ENCODE results near the gene XIRP1. TPM values are rescaled to one million over a fixed set of nuclear protein-coding genes. Genes with fewer than 3 reads are reported as not detected.
"Not testable (repeated sequence)": the region's sequence is repeated elsewhere in the genome, so short reads cannot be mapped to it uniquely, and the experiment has no call there.

The XIRP1 gene, protein sequence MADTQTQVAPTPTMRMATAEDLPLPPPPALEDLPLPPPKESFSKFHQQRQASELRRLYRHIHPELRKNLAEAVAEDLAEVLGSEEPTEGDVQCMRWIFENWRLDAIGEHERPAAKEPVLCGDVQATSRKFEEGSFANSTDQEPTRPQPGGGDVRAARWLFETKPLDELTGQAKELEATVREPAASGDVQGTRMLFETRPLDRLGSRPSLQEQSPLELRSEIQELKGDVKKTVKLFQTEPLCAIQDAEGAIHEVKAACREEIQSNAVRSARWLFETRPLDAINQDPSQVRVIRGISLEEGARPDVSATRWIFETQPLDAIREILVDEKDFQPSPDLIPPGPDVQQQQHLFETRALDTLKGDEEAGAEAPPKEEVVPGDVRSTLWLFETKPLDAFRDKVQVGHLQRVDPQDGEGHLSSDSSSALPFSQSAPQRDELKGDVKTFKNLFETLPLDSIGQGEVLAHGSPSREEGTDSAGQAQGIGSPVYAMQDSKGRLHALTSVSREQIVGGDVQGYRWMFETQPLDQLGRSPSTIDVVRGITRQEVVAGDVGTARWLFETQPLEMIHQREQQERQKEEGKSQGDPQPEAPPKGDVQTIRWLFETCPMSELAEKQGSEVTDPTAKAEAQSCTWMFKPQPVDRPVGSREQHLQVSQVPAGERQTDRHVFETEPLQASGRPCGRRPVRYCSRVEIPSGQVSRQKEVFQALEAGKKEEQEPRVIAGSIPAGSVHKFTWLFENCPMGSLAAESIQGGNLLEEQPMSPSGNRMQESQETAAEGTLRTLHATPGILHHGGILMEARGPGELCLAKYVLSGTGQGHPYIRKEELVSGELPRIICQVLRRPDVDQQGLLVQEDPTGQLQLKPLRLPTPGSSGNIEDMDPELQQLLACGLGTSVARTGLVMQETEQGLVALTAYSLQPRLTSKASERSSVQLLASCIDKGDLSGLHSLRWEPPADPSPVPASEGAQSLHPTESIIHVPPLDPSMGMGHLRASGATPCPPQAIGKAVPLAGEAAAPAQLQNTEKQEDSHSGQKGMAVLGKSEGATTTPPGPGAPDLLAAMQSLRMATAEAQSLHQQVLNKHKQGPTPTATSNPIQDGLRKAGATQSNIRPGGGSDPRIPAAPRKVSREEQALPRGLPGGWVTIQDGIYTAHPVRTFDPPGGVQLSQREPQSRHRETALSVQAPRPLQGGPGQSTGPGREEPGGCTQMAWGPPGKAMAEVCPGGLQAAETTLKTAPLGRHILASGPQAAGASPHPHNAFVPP (N-terminal part only)
- 0.25 and 5.7 TPM in 2 replicates for total RNA-seq (2012; rRNA removed)

DNA sequence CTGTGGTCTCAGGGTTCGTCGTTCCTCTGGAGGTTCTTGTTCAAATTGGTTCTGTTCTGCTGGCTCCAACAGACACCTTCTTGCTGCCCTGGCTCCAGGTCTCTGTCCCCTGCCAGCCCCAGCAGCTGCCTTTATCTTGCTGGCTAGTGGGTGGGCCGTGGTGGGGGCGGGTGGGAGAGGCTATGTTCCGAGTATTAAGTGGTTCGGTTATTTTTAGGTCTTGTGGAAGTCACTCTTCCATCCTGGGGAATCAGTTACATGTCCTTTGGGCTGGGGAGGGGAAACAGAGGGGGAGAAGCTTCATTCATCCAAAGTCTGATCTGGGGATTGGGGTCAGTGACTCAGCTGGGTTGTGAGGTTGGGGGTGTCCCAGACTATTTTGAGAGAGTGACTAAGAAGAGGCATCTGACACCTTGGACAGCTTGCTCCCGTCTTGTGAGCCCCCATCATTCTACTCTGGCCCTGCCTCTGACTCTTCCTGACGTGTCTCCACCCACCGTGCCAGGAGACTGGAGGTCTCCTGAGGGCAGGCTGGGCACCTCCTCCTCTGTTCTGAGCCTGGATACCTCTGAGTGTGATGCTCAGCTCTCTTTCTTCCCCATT is at the start of gene XIRP1:
Gene XIRP1 (minus strand): TSS at position 106 of the 603 bp plus-strand sequence. CDS start 3,150 bp downstream, outside the sequence.
- H3K4me1 ChIP-seq (ENCODE audit: control insufficient read depth, insufficient read depth, low read length): peaks cover 23% of the 10 kb centered on the region
- no peak within 1 kb of the TSS for H3K9ac ChIP-seq (ENCODE audit: low read depth, low read length)
- H3K4me3 ChIP-seq (ENCODE audit: low read length): no peak within 1 kb of the TSS
- no peak within 1 kb of the TSS for H3K4me2 ChIP-seq (ENCODE audit: low read length)
- no peaks in the 10 kb centered on the region for H3K36me3 ChIP-seq (ENCODE audit: insufficient read depth, low read length)
- H3K9me3 ChIP-seq (replicated peaks; ENCODE audit: low read length): no peaks in the 10 kb centered on the region
- H3K27me3 ChIP-seq (ENCODE audit: control insufficient read depth, insufficient read depth, low read length): peaks cover 8% of the 10 kb centered on the region

DNA sequence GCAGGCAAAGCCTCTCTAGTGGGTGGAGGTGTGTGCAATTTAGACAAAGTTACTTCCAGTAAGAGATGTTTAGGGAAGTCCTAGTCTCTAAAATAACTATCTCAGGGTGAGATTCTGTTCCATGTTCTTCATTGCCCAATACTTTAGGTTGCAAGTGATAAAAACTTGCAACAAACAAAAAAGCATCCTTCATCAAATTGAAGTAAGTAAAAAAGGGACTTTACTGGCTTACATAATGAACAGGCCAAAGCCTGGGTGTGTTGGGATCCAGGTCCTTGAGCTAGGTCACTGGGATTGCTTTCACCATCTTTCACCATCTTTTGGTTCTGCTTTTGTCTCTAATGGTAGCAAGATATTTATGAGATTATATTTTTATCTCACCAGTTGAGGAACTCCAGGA is 49.2 kb upstream of the XIRP1 start:
- H3K9ac ChIP-seq (ENCODE audit: low read depth, low read length): no peak overlapping the region
- H3K4me2 ChIP-seq (ENCODE audit: low read length): no peak overlapping the region
- H3K36me3 ChIP-seq (ENCODE audit: insufficient read depth, low read length): no peaks in the 10 kb centered on the region
- peaks cover 45% of the 10 kb centered on the region for H3K27me3 ChIP-seq (ENCODE audit: control insufficient read depth, insufficient read depth, low read length)
- no peaks in the 10 kb centered on the region for H3K4me1 ChIP-seq (ENCODE audit: control insufficient read depth, insufficient read depth, low read length)
- H3K4me3 ChIP-seq (ENCODE audit: low read length): no peak overlapping the region
- no peaks in the 10 kb centered on the region for H3K9me3 ChIP-seq (replicated peaks; ENCODE audit: low read length)

DNA sequence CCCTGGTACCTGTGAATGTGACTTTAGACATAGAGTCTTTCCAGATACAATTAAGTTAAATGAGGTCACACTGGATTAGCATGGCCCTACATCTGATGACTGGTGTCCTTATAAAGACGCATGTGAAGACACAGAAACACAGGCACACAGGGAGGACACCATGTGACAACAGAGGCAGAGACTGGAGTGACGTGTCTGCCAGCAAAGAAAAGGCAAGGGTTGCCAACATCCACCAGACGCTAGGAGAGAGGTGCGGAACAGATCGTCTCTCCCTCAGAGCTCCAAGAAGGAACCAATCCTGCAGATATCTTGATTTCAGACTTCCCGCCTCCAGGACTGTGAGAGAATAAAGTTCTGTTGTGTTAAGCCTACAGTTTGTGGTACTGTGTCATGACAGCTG is 44.6 kb upstream of the XIRP1 start:
- Histone ChIP-seq H3K27me3 (ENCODE audit: control insufficient read depth, insufficient read depth, low read length) (peaks cover 57% of the 10 kb centered on the region), H3K4me1 (ENCODE audit: control insufficient read depth, insufficient read depth, low read length) (no peaks in the 10 kb centered on the region), H3K4me2 (ENCODE audit: low read length) (no peak overlapping the region), H3K9me3 (replicated peaks; ENCODE audit: low read length) (no peaks in the 10 kb centered on the region), H3K9ac (ENCODE audit: low read depth, low read length) (no peak overlapping the region), H3K36me3 (ENCODE audit: insufficient read depth, low read length) (no peaks in the 10 kb centered on the region), H3K4me3 (ENCODE audit: low read length) (no peak overlapping the region)

DNA sequence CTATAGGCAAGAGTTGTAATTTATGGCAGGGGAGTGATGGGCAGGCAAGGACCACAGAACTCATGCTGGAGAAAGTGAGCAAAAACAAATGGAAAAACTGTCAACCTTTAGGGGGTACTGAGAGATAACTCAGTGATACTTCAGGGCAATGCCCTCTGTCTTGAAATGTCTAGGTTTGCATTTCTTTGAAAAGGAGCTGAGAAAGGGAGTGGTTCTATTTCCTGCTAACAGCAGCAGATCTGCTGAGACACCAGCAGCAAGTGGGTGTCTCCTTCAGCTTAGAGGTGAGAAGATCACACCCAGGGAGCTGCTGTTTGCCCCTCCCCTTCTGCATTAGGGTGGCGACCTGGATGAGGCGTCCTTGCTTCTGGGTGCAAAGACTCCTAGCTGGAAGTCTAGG is 42.3 kb upstream of the XIRP1 start:
- Histone ChIP-seq H3K9me3 (replicated peaks; ENCODE audit: low read length) (no peaks in the 10 kb centered on the region), H3K36me3 (ENCODE audit: insufficient read depth, low read length) (no peaks in the 10 kb centered on the region), H3K9ac (ENCODE audit: low read depth, low read length) (no peak overlapping the region), H3K27me3 (ENCODE audit: control insufficient read depth, insufficient read depth, low read length) (peaks cover 63% of the 10 kb centered on the region), H3K4me2 (ENCODE audit: low read length) (no peak overlapping the region), H3K4me1 (ENCODE audit: control insufficient read depth, insufficient read depth, low read length) (no peaks in the 10 kb centered on the region), H3K4me3 (ENCODE audit: low read length) (no peak overlapping the region)

DNA sequence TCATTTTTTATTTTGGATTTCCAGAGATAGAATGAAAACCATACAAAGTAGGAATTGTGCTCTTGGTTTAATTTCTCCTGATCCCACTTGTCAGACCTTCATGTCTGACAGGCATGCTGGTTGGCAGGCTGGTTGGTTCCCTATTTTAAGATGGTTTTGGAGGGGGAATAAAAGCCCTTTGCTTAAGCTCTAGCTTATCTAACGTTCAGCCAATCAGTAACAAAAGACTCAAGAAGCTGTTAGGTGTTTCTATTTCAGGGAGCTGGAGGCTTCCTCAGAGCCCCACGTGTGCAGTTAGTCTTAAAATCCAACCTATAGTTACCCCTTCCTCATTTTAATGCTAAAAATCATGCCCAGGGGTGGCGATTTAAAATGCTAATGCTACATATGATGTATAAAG is 40.5 kb upstream of the XIRP1 start:
- H3K4me2 ChIP-seq (ENCODE audit: low read length): no peak overlapping the region
- H3K36me3 ChIP-seq (ENCODE audit: insufficient read depth, low read length): no peaks in the 10 kb centered on the region
- H3K4me1 ChIP-seq (ENCODE audit: control insufficient read depth, insufficient read depth, low read length): no peaks in the 10 kb centered on the region
- H3K4me3 ChIP-seq (ENCODE audit: low read length): no peak overlapping the region
- H3K9ac ChIP-seq (ENCODE audit: low read depth, low read length): no peak overlapping the region
- H3K9me3 ChIP-seq (replicated peaks; ENCODE audit: low read length): no peaks in the 10 kb centered on the region
- peaks cover 58% of the 10 kb centered on the region for H3K27me3 ChIP-seq (ENCODE audit: control insufficient read depth, insufficient read depth, low read length)

DNA sequence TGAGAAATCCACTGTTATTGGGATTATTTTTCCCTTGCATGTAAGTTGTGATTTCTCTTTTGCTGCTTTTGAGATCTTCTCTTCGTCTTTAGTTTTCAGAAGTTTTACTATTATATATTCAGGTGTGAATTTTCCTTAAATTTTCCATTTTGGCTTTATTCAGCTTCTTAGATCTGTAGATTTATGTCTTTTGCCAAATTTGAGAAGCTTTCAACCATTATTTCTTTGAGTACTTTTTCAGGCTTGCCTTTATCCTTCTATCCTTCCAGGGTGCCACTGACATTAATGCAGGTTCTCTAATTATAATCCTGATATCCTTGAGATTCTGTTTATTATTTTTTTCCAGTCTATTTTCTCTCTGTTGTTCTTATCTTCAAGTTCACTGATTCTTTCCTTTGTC is 38.1 kb upstream of the XIRP1 start:
- no peak overlapping the region for H3K9ac ChIP-seq (ENCODE audit: low read depth, low read length)

DNA sequence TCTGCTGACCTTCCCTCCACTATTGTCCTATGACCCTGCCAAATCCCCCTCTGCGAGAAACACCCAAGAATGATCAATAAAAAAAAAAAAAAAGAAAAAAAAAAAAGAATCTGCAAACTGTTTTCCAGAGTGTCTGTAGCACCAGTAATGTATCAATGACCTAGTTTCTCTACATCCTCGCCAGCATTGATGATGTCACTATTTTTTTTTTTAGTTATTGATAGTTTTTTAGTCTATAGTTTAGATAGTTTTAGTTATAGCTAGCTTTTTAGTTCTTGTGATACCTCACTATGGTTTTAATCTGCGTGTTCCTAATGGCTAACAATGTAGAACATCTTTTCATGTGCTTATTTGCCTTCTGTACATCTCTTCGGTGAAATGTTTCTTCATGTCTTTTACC is 36.1 kb upstream of the XIRP1 start:
- Histone ChIP-seq H3K9me3 (replicated peaks; ENCODE audit: low read length) (no peaks in the 10 kb centered on the region), H3K36me3 (ENCODE audit: insufficient read depth, low read length) (no peaks in the 10 kb centered on the region), H3K4me3 (ENCODE audit: low read length) (no peak overlapping the region), H3K4me2 (ENCODE audit: low read length) (no peak overlapping the region), H3K9ac (ENCODE audit: low read depth, low read length) (no peak overlapping the region), H3K27me3 (ENCODE audit: control insufficient read depth, insufficient read depth, low read length) (peaks cover 42% of the 10 kb centered on the region), H3K4me1 (ENCODE audit: control insufficient read depth, insufficient read depth, low read length) (no peaks in the 10 kb centered on the region)

More for the DNA sequence above, 38.1 kb upstream of the XIRP1 start:
- H3K4me1 ChIP-seq (ENCODE audit: control insufficient read depth, insufficient read depth, low read length): no peaks in the 10 kb centered on the region
- no peaks in the 10 kb centered on the region for H3K36me3 ChIP-seq (ENCODE audit: insufficient read depth, low read length)
- H3K27me3 ChIP-seq (ENCODE audit: control insufficient read depth, insufficient read depth, low read length): peaks cover 43% of the 10 kb centered on the region
- no peak overlapping the region for H3K4me2 ChIP-seq (ENCODE audit: low read length)
- H3K9me3 ChIP-seq (replicated peaks; ENCODE audit: low read length): no peaks in the 10 kb centered on the region
- H3K4me3 ChIP-seq (ENCODE audit: low read length): no peak overlapping the region

DNA sequence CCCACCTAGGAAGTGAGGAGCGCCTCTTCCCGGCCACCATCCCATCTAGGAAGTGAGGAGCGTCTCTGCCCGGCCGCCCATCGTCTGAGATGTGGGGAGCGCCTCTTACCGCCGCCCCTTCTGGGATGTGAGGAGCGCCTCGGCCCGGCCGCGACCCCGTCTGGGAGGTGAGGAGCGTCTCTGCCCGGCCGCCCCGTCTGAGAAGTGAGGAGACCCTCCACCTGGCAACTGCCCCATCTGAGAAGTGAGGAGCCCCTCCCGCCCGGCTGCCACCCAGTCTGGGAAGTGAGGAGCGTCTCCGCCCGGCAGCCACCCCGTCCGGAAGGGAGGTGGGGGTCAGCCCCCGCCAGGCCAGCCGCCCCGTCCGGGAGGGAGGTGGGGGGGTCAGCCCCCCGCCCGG is 35.2 kb upstream of the XIRP1 start:
- peaks cover 36% of the 10 kb centered on the region for H3K27me3 ChIP-seq (ENCODE audit: control insufficient read depth, insufficient read depth, low read length)
- H3K4me3 ChIP-seq (ENCODE audit: low read length); H3K4me2 ChIP-seq (ENCODE audit: low read length); H3K4me1 ChIP-seq (ENCODE audit: control insufficient read depth, insufficient read depth, low read length); H3K9ac ChIP-seq (ENCODE audit: low read depth, low read length); H3K36me3 ChIP-seq (ENCODE audit: insufficient read depth, low read length); H3K9me3 ChIP-seq (replicated peaks; ENCODE audit: low read length): not testable (repeated sequence)

DNA sequence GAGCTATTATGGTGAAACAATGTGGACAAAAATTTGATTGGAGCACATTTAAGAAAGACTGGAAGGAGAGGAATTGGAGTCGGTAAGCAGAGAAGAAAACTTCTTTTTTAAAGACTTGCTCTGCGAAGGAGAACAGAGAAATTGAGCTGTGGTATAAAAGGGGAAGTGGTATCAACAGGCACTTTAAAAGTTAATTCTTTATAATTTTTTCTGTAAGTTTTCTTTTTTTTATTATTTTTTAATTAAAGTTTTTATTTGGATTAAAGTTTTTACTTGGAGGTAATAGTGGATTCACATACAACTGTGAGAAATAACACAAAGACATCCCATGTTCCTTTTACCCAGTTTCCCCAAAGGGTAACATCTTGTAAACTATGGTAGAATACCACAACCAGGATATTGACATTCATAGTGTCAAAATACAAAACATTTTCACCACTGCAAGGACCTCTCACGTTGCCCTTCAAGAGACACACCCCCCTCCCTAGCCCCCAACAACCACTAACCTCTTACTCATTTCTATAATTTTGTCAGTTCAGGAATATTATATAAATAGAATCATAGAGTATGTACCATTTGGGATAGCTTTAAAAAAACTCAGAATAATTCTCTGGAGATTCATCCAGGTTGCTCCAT is 33.8 kb upstream of the XIRP1 start:
- Histone ChIP-seq H3K4me1 (ENCODE audit: control insufficient read depth, insufficient read depth, low read length) (no peaks in the 10 kb centered on the region), H3K4me2 (ENCODE audit: low read length) (no peak overlapping the region), H3K9ac (ENCODE audit: low read depth, low read length) (no peak overlapping the region), H3K4me3 (ENCODE audit: low read length) (no peak overlapping the region), H3K9me3 (replicated peaks; ENCODE audit: low read length) (no peaks in the 10 kb centered on the region), H3K27me3 (ENCODE audit: control insufficient read depth, insufficient read depth, low read length) (peaks cover 25% of the 10 kb centered on the region), H3K36me3 (ENCODE audit: insufficient read depth, low read length) (no peaks in the 10 kb centered on the region)

DNA sequence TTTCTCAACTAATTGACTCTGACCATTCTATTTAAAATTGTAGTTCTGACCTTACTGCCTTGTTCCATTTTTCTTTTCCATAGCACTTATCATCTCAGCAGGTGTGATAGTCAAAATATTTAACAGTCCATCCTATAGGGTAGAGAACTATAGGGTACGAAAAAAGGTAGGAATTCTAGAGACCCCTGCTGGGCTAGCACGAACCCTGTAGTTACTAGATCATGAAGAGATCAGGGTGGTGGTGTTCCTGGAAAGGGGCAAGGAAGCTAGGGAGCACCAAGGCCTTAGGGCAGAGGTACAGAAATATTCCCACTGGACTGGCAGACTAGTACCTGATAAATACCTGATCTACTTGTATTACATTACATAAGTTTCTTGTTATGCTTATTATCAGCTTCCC is 31.9 kb upstream of the XIRP1 start:
- H3K9ac ChIP-seq (ENCODE audit: low read depth, low read length): no peak overlapping the region
- no peaks in the 10 kb centered on the region for H3K4me1 ChIP-seq (ENCODE audit: control insufficient read depth, insufficient read depth, low read length)
- H3K9me3 ChIP-seq (replicated peaks; ENCODE audit: low read length): no peaks in the 10 kb centered on the region
- no peak overlapping the region for H3K4me3 ChIP-seq (ENCODE audit: low read length)
- no peaks in the 10 kb centered on the region for H3K36me3 ChIP-seq (ENCODE audit: insufficient read depth, low read length)
- H3K4me2 ChIP-seq (ENCODE audit: low read length): no peak overlapping the region
- peaks cover 33% of the 10 kb centered on the region for H3K27me3 ChIP-seq (ENCODE audit: control insufficient read depth, insufficient read depth, low read length)

Data from skeletal muscle satellite cell (primary cell).